Activated CD8-positive, alpha-beta memory T cell treated with anti-CD3 and anti-CD28 coated beads, Interleukin-2, amount 50 U/mL, for 24 hours (primary cell): ENCODE data around the gene ECM2.
"Not testable (repeated sequence)": the region's sequence is repeated elsewhere in the genome, so short reads cannot be mapped to it uniquely, and the experiment has no call there.

Experiments
- DNase-seq: peaks from one replicate; pipeline ENCODE4 v3.0.0-alpha.2; 2020; ENCODE audit errors: extremely low read depth

The ECM2 gene

DNA sequence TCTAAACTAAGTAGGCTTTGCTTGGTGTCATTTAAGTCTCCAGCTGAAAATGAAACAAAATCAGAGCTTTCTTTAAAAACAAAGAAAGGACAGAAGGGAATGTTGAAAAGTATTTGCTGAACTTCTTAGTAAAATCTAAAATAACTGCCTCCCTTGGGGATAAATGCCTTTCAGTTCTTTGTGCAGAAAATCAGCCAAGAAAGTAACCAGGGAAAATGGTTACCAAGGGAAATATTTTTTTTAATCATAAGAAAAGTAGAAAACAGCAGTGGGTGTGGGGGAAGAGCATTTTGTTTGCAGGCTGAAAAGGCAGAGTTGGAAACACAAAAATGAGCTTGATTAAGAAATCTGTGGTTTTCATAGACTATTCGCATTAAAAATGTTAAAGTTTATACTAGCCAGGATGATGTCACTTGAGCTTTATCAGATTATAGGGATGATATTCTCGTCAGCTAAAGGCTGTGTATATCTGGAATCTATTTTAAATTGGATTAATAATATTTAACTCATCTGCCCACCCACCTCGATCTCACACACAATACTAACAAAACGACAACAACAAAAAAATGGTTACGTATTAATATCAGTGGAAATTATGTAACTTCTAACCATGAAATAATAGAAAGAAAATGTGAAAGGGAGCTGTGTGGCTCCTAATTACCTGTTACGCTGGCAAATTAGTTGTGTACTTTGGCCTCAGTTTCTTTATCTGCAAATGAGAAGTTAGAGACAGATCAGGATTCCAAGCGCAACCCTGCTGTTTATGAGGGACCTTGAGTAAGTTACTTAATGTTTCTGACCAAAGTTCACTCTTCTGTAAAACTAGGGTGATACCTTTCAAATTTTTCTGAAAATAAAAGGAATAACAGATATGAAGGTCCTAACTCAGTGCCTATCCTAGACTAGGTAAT, at the start of gene ECM2:
Gene ECM2 (minus strand): TSS at position 51 of the 911 bp plus-strand sequence. CDS start 13,124 bp downstream, outside the sequence.
- DNase-seq = no peak

DNA sequence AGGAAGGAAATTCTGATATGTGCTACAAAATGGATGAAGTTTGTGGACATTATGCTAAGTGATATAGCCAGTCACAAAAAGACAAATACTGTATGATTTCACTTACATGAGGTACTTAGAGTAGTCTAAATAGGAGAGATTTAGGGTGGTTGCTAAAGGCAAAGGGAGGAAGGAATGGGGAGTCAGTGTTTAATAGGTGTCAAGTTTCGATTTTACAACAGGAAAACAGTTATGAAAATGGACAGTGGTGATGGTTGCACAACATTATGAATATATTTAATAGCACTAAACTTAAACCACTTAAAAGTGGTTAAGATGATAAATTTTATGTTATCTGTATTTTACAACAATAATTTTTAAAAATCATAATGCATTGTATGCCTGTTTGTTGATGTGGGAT, 40.4 kb upstream of the ECM2 start:
- no peak for DNase-seq

DNA sequence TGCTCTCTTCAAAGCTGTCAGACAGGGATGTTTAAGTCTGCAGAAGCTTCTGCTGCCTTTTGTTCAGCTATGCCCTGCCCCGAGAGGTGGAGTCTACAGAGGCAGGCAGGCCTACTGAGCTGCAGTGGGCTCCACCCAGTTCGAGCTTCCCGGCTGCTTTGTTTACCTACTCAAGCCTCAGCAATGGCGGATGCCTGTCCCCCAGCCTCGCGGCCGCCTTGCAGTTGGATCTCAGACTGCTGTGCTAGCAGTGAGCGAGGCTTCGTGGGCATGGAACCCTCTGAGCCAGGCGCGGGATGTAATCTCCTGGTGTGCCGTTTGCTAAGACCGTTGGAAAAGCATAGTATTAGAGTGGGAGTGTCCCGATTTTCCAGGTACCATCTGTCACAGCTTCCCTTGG, 37.8 kb upstream of the ECM2 start:
- not testable (repeated sequence) for DNase-seq

DNA sequence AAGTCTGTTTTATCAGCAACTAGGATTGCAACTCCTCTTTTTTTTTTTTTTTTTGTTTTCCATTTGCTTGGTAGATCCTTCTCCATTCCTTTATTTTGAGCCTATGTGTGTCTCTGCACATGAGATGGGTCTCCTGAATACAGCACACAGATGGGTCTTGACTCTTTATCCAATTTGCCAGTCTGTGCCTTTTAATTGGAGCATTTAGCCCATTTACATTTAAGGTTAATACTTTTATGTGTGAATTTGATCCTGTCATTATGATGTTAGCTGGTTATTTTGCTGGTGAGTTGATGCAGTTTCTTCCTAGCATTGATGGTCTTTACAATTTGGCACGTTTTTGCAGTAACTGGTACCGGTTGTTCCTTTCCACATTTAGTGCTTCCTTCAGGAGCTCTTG, 36.1 kb upstream of the ECM2 start:
- DNase-seq = not testable (repeated sequence)

DNA sequence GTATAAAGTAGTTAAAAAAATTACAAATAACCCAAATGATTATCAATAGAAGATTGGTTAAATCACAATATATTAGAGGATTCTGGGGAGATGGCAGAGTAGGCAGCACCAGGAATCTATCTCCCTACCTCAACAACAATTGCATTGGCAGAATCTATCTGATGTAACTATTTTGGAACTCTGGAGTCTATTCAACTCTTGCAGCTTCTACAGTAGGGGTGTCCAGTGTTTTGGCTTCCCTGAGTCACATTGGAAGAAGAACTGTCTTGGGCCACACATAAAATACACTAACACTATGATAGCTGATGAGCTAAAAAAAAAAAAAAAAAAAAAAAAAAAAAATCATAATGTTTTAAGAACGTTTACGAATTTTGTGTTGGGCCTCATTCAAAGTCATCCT, 29.2 kb upstream of the ECM2 start:
- no peak for DNase-seq

DNA sequence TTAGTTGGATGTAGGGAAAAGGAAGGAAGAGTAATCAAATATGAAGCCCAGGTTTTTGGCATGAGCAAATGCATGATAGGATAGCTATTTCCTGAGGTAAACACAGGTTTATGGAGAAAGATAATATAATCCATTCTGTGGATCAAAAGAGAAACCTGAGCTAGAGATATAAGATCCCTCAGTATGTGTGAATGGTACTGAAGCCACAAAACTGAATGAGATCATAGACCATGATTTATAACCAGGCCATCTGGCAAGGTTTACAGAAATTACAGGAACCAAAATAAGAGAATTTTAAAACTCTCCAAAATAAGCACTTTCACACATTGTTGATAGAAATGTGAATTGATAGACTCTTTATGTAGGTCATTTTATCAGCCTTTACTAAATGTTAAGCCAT, 28.7 kb upstream of the ECM2 start:
- no peak for DNase-seq

DNA sequence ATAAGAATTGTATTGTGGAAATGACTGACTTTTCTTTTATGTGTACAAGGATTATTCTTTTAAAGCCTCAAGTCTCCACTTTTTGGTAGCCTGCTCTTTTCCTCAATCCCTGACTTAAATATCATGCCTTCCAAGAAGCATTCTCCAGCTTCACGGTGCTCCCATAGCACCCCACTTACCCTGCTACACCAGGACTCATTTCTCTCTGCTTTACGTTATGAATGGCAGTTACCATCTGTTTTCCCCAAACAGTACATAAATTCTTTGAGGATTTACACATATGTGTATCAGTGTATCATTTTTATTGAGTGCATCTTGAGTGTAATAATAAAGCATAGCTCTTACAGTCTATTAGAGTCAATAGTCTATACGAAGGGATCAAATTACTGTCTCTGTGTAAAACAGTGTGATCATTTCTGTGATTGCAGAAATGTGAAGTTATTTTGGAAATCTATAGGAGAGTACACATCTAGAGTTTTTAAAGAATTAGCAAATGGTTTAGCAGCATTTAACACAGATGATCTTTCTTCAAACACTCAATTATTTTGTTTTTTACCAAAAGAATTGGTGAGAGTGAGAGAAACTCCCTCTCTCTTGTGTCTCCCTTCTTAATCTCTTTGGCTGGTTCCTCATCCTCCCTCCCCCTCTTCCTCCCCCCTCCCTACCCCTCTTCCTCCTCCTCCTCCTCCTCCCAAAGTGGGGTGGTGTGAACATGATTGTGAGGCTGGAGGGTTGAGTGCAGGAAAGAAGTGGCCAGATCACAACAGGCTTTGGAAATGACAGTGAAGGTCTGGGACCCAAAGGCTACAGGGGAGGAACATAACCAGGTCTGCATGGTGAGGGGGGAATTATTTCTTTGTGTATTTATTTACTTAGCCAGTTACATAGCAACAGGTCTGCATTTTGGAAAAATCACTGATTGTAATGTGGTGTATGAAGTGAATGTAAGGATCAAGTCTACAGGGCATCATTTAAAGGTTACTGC, 27.6 kb upstream of the ECM2 start:
- no peak for DNase-seq

DNA sequence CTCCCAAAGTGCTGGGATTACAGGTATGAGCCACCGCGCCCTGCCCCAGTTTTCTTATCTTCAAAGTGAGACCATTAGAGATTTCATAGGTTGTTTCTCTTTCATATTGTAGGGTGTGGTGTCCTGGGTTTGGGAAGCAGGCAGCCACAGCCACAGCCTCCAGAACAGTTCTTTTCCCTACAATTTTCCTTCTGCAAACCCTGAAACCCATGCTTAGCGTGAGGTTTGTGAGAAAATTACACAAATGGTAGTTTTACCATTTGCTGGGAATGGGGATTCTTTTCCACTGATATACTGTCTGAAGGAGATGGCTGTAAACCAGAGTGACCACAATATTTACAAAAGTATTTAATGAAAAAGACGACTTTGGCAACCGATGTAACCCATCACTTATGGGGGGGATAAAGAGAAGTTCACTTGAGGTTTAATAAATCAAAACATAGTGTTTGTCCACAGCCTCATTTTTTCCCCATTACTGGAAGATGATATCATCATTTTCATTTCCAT, 26.7 kb upstream of the ECM2 start:
- DNase-seq = no peak

DNA sequence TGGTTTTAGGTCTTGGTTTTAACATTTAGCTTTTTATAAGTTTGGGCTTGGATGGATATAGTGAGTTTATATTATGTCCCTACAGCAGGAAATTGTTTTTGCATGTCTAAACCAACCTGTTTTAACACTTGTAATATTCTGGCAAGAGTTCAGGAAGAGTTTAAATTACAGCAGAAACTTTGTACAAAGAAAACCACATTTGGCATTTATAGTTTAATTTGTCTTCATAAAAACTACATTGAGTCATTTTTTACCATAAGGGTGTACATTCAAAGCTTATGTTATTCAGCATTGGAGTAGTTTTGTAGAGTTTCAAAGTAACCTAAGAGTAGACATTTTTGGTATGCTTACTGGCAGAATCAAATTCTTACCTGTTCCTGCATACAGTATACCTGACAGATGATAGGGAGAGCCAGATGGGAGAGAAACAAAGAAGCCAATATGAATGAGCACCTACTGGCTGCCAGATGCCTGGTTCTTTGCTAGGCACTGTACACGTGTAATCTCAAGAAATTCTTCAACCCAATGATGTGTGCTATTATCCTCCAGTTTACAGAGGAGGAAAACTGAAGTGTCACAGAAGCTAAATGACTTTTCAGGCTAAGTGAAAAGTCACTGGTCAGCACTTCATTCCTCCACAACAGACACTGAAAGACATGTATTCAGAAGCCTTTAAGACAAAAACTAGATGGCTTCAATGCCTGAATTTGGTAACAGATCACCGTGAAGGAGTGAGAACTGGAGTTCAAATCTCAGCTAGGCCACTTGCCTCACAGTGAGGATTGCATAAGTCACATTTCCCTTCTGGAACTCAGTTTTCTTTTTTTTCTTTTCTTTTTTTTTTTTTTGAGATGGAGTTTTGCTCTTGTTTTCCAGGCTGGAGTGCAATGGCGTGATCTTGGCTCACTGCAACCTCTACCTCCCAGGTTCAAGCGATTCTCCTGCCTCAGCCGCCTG, 25.9 kb upstream of the ECM2 start:
- no peak for DNase-seq

DNA sequence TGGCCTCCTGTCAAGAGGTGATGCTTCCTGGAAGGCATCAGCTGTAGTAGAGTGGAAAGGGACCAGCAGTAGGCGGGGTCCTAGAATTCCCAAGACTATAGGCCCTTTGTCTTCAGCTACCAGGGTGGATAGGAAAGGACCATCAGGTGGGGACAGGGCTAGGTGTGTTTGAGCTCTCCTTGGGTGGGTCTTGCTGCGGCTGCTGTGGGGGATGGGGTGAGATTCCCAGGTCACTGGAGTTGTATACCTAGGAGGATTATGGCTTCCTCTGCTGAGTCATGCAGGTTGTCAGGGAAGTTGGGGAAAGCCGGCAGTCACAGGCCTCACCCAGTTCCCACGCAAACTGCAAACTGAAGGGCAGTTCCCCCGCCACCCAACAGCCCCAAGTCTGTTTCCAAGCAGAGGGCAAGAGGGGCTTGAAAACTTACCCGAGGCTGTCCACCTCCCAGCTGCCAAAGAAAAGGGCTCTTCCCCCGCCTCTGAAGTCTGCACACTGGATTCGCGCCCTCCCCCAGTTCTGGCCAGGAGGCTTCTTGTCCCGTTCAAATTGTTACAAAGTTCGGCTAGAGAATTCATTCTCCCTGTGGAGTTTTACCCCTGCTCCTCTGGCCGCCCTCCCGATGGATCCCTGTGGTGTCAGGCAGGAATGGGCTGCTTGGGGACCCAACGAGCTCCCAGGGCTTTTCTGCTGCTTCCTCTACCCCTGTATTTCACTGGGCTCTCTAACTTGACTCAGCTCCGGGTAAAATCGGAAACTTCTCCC, 23.0 kb upstream of the ECM2 start:
- no peak for DNase-seq

DNA sequence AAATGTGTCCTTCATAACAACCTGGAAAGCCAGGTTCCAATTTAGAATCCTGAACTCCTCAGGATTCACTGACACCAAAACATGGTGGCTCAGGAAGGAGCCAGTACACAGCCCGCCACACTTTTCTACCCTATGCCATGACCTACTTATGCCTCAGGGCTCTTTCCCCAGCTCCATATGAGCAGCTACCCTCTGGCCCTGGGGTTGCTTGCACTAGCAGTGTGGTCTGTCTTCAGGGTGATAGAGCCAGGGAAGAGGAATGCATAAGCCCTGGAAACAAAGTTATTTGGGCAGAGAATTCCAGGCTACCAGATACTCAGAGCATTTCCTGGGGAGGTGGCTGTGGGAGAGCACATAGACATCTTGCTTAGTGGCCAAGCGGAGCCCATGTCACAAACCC, 15.0 kb upstream of the ECM2 start:
- no peak for DNase-seq

DNA sequence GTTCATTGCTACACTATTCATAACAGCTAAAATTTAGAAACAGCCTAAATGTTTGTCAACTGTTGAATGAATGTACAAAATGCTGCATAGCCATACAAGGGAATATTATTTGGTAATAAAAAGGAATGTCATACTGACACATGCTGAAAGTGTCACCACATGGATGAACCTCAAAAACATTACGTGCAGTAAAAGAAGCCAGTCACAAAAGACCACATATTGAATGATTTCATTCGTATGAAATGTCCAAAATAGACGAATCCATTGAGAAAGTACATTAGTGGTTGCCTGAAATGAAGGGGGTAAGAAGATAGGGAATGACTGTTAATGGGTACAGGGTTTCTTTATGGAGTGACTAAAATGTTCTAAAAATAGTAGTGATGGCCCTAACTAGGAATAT, 11.6 kb upstream of the ECM2 start:
- DNase-seq = no peak

DNA sequence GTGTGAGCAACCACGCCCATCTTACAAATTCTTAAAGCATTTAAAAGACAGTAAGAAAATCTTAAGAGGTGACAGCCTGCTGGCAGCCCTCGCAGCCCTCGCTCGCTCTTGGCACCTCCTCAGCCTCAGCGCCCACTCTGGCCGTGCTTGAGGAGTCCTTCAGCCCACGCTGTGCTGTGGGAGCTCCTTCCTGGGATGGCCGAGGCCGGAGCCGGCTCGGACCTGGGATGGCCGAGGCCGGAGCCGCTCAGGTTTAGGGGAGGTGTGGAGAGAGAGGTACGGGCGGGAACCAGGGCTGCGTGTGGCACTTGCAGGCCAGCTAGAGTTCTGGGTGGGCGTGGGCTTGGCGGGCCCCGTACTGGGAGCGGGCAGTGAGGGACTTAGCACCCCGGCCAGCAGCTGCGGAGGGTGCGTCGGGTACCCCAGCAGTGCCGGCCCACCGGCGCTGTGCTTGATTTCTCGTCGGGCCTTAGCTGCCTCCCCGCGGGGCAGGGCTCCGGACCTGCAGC, 9.3 kb upstream of the ECM2 start:
- DNase-seq = no peak

DNA sequence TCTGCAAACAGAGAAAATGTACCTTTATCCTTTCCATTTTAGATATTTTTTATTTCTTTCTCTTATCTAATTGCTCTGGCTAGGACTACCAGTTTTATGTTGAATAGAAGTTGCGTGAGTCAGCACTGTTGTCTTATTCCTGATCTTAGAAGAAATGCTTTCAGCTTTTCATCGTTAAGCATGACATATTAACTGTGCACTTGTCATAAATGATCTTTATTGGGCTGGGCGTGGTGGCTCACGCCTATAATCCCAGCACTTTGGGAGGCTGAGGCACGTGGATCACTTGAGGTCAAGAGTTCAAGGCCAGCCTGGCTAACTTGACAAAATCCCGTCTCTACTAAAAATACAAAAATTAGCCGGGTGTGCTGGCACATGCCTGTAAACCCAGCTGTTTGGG, 8.2 kb upstream of the ECM2 start:
- no peak for DNase-seq

DNA sequence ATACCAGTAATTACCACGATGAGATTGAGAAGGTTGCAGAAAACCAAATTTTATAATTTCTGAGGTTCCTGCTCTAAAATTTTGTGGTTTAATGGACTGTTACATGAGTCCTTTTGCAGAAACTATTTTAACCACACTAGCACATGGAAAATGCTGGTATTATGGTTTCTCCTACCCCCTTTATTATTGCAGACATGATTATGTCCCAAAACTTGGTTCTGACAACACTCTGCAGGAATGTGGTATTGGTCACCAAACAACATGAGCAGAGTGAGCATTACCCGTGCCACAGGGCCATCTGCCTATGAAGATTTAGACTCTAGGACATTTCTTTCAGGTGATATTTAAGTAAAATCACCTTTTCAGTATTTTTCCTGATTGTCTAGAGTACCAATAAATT, 2.8 kb upstream of the ECM2 start:
- no peak for DNase-seq

DNA sequence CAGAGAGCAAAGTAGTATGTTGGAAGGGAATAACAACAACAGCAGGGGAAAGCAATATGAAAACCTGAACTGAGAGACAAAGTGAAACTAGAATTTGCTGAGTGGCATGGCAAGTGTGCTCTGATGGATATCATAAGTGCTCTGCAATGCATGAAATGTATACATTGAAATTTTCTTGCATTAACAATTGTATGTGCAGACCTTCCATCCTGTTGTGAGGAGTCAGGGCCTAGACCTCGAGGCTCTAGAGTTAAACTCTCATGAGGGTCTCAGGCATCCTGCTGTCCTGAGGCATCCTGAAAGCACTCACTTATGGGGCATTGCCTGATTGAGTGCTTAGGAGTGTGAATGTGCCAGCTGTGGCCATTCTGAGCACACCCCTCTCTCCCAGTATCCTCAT, 1.1 kb downstream of the ECM2 start:
- no peak for DNase-seq

DNA sequence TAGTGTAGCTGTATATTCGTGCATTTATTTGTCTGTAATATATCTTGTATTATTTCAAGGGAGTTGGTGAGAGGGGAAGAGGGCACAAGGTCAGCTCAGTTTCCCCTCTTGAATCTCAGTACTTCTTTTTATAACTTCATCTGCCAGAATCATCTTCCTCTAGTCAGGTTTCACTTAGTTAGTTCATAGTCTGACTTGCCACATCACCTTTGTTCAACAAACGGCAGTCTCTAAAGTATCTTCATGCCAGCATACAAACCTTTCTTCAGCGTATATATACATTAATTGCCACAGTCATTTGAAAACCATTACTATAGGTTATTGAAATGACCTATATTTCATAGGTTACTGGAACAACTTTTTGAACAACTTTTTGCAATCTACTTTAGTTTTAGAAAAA, 1.6 kb downstream of the ECM2 start:
- DNase-seq = no peak

DNA sequence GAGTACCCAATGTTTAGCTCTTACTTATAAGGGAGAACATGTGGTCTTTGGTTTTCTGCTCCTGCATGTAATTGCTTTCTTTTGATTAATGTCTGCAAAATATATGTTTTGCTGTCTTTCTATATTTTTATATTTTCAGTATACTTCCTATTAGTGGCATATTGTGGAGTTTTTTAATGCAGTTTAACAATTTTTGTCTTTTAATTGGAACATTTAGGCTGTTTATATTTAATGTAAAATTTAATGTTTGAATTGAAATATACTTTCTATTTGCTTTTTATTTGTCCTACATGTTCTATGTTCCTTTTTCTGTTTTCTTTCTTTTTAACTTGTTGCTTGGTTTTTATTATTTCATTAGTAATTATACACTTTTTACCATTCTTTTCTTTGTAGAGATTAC, 4.9 kb downstream of the ECM2 start:
- no peak for DNase-seq

DNA sequence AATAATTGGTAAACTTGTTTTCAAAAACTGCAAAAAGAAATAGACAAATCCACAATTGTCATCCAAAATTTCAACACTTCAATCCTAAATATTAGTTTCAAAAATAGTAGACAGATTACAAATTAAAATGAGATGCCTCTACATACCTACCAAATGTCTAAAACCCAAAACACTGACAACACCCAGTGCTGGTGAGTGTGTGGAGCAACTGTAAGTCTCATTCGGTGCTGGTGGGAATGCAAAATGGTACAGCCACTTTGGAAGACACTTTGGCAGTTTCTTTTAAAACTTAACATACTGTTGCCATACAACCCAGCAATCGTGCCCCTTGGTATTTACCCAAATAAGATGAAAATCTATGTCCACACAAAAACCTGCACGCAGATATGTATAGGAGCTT, 6.7 kb downstream of the ECM2 start:
- DNase-seq = no peak

DNA sequence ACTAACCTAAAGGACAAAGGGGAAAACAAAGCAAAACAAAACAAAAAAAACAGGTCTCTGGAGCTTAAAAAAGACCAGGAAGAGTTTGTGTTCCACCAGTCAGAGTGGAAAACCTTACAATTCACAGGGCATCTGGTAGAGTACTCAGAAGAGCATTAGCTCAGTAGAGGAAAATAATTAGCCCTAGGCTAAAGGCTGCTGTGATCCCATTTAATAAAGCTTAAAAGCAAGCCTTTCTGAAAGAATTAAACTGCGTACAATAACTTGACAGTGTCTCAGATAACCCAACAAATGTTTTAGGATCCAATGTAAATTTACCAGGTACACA, 7.3 kb downstream of the ECM2 start:
- DNase-seq = no peak
